Epithelial cell of esophagus (primary cell): ENCODE results near the gene MNAT1.
"Not testable (repeated sequence)": the region's sequence is repeated elsewhere in the genome, so short reads cannot be mapped to it uniquely, and the experiment has no call there.

Source experiments
- DNase-seq: peaks from one replicate; pipeline ENCODE4 v3.0.0; 2010; ENCODE audit warnings: low read depth
- H3K4me3 ChIP-seq: 2 replicates; pipeline ENCODE4 v1.5.1; 2011; ENCODE audit warnings: mild to moderate bottlenecking, low read length, control low read depth
- TF ChIP-seq, protein P1 (sequence below): IDR thresholded peaks from 2 replicates; pipeline ENCODE4 v1.5.1; 2011; ENCODE audit warnings: low read depth, mild to moderate bottlenecking, low read length, control low read depth, inconsistent platforms; ENCODE audit not compliant: insufficient read depth; ENCODE audit errors: missing control alignments

Gene MNAT1

DNA sequence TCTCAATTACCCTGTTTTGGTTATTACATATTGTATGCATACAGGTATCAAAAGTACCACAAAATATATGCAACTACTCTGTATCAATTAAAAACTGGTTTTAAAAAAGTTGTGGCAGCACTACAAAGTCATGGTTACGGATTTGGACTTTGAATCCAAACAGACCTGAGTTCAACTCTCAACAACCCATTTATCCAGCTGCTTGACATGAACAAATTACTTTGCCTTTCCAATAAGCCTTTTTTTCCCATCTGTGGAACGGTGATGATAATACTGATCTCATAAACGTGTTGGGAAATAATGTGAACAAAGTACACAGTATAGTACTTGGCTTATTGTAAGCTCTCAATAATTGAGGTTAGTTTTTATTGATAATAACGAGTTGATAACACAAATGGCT lies 85.0 kb downstream of the MNAT1 start:
- DNase-seq = no peak
- TF ChIP-seq, protein P1, sequence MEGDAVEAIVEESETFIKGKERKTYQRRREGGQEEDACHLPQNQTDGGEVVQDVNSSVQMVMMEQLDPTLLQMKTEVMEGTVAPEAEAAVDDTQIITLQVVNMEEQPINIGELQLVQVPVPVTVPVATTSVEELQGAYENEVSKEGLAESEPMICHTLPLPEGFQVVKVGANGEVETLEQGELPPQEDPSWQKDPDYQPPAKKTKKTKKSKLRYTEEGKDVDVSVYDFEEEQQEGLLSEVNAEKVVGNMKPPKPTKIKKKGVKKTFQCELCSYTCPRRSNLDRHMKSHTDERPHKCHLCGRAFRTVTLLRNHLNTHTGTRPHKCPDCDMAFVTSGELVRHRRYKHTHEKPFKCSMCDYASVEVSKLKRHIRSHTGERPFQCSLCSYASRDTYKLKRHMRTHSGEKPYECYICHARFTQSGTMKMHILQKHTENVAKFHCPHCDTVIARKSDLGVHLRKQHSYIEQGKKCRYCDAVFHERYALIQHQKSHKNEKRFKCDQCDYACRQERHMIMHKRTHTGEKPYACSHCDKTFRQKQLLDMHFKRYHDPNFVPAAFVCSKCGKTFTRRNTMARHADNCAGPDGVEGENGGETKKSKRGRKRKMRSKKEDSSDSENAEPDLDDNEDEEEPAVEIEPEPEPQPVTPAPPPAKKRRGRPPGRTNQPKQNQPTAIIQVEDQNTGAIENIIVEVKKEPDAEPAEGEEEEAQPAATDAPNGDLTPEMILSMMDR = no peak

DNA sequence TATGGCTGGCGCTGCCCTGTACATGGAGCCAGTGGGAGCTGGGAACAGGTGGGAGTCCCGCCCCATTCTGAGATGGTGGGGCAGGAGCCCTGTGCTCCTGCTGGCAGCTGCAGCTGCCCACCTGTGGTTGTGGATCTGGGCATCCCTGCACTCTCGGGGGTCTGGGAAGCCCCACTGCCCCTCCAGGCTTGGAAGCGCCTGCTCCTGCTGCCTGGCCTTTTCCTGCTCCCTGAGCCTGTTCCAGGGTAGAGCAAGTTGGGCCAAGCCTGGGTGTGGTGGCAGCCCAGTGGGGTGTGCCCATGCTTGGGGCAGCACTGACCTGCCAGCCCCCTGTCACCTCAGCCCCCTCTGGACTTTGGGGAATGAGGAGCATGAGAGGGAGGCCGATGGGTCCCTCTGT lies 104.0 kb downstream of the MNAT1 start:
- no peak overlapping the region for H3K4me3 ChIP-seq
- TF ChIP-seq, protein P1 = no peak
- no peak for DNase-seq

More for the DNA sequence above, 85.0 kb downstream of the MNAT1 start:
- no peak overlapping the region for H3K4me3 ChIP-seq

DNA sequence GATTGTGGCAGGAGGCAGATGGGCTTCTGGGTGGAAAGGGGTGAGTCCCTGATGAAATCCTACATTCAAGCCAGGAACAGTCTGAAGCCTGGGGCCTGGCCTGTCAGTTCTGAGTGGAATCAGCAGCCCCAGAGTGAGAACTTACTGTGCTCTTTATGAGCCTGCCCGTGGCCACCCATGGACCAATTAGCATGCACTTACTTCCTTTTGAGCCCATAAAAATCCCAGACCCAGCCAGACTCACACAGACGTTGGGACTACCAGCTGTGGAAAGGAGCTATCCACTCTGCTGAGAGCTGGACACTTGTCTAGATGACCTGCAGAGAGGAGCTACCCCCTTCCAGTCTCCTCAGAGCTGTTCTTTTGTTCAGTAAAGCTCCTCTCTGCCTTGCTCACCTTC lies 104.5 kb downstream of the MNAT1 start:
- H3K4me3 ChIP-seq = no peak overlapping the region
- TF ChIP-seq, protein P1 = no peak
- no peak for DNase-seq

DNA sequence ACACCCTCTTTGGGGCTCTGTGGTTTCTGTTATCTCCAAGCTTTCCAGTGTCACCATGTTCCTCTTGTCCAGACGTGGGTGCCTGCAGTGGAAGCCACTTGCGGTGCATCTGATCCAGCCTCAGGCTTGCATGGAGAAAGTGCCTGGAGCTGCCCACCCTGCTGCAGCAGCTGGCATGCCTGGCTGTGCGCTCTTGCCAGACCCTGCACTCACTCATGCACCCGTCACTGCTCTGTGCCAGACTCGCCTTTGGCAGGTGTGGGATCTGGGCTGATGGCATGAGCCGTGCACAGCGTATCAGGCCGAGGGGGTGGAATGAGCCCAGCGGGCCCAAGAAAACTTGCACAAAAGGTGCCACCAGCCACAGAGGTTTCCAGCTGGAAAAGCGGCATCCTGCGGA lies 105.1 kb downstream of the MNAT1 start:
- DNase-seq = no peak
- TF ChIP-seq, protein P1 = no peak
- H3K4me3 ChIP-seq = no peak overlapping the region

DNA sequence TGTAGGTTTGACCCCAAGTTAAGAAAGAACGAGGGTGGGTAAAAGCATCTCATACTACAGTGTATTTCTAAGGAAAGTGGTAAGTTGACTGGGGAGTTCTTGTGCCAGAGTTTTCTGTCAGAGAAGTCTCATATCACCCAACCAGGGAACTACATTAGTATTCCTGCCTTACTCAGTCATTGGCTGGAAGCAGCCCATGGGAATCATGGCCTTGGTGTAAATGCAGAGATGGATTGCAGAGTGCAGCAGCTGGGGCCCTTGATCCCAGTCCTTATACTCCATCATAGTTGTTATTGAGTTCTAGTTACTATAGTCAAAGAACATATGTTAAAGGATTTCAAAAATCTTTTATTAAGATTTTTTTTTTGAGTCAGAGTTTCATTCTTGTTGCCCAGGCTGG lies 105.8 kb downstream of the MNAT1 start:
- no peak for DNase-seq
- H3K4me3 ChIP-seq = no peak overlapping the region
- TF ChIP-seq, protein P1 = no peak

DNA sequence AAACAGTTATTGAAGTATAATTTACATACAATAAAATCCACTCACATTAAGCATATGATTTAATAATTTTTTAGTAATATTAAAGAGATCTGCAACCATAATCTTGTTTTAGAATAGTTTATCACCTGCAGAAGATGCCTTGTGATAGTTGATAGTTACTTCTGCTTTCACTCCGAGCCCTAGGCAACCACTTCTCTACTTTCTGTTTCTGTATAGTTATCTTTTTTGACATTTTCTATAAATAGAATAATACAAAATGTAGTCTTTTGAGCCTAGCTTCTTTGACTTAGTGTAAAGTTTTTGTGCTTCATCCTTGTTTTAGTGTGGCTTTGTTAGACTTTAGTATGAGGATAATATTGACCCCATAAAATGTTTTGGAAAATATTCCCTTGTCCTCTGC lies 111.0 kb downstream of the MNAT1 start:
- DNase-seq = no peak
- TF ChIP-seq, protein P1 = no peak
- H3K4me3 ChIP-seq = no peak overlapping the region

DNA sequence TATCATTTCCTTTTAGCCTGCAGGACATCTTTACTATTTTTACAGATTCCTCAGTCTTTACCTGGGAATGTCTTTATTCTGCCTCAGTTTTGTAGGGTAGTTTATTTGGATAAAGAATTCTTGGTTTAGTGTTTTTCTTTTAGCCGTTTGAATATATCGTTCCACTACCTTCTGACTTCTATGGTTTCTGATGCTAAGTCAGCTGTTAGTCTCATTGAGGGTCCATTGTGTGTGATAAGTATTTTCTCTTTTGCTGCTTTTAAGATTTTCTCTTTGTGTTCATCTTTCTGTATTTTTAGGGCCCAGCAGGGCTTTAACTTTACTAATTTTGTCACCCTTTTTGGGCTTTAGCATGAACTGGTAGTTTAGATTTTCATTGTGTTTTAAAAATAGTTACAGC lies 113.5 kb downstream of the MNAT1 start:
- no peak overlapping the region for H3K4me3 ChIP-seq
- TF ChIP-seq, protein P1 = no peak
- no peak for DNase-seq

DNA sequence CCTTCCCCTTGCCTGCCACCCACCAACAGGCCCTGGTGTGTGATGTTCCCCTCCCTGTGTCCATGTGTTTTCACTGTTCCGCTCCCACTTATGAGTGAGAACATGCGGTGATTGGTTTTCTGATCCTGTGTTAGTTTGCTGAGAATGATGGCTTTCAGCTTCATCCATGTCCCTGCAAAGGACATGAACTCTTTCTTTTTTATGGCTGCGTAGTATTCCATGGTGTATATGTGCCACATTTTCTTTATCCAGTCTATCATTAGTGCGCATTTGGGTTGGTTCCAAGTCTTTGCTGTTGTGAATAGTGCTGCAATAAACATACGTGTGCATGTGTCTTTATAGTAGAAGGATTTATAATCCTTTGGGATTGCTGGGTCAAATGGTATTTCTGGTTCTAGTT lies 117.1 kb downstream of the MNAT1 start:
- DNase-seq, H3K4me3 ChIP-seq: not testable (repeated sequence)
